Astrocyte of the cerebellum (primary cell): ENCODE measurements around the gene SLC25A19.
"Not testable (repeated sequence)": the region's sequence is repeated elsewhere in the genome, so short reads cannot be mapped to it uniquely, and the experiment has no call there.

Experiments used
- DNase-seq: peaks from one replicate; pipeline ENCODE4 v3.0.0-alpha.2; 2011; ENCODE audit warnings: low read depth
- H3K4me3 ChIP-seq: 2 replicates; pipeline ENCODE4 v1.5.1; 2011; ENCODE audit warnings: mild to moderate bottlenecking, low read depth, low read length, moderate library complexity
- CTCF ChIP-seq: IDR thresholded peaks from 2 replicates; pipeline ENCODE4 v1.5.1; 2012; ENCODE audit warnings: low read length, low read depth, moderate library complexity, mild to moderate bottlenecking; ENCODE audit errors: missing control alignments
- in situ Hi-C: cut with HindIII; loops from 2 replicates; pipeline ENCODE4 v1.10.0; 2017; ENCODE audit warnings: low sequenced_read_pairs

Gene SLC25A19

DNA sequence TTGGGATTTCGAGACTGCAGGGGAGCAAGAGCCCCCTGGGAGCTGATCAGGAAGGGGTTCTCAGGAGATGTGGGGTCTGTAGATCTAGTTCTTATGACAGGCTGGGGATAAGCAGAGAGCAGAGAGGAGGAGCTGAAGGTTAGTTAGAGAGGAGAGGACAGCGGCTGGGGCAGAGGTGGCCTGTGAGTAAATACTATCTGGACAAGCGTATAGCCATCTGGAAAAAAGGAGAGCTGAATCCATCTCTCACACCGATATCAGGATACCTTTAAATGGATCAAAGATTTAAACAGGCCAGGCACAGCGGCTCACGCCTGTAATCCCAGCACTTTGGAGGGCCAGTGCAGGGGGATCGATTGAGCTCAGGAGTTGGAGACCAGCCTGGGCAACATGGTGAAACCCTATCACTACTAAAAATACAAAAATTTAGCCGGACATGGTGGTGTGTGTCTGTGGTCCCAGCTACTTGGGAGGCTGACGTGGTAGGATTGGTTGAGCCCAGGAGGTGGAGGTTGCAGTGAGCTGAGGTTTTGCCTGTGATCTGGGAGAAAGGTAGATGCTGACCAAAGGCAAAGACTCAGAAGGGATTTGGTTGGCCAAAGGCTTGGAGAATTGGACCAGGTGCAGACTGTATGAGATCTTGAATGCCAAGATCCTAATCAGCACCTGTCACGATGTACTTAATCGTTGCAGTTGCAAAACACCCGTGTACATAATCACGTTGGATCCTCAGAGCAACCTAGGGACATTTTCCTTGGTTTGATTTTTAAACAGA is 18.9 kb upstream of the SLC25A19 start:
- TF ChIP-seq CTCF: no peak
- in situ Hi-C loops: no loop called here

GRCh38 chr17:75301502-75302206 is 12.4 kb upstream of the SLC25A19 start:
- no peak overlapping the region for H3K4me3 ChIP-seq
- no peak for DNase-seq
- TF ChIP-seq CTCF: no peak
- in situ Hi-C loops: no loop called here

More for the DNA sequence above, 18.9 kb upstream of the SLC25A19 start:
- no peak overlapping the region for H3K4me3 ChIP-seq
- no peak for DNase-seq

GRCh38 chr17:75301049-75301448 is 11.8 kb upstream of the SLC25A19 start:
- in situ Hi-C loops: no loop called here
- TF ChIP-seq CTCF: no peak
- no peak for DNase-seq
- no peak overlapping the region for H3K4me3 ChIP-seq

DNA sequence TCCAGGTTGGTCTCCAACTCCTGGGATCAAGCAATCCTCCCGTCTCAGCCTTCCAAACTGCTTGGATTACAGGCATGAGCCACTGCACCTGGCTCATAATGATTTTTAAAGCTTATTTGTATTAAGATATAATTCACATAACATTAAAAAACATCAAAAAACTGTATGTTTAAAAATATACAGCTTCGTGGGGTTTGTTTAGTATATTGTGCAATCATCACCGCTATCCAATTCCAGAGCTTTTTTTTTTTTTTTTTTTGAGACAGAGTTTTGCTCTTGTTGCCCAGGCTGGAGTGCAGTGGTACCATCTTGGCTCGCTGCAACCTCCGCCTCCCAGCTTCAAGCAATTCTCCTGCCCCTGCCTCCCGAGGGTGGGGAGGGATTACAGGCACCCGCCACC is 11.0 kb upstream of the SLC25A19 start:
- in situ Hi-C loops: no loop called here
- TF ChIP-seq CTCF: no peak
- no peak overlapping the region for H3K4me3 ChIP-seq
- no peak for DNase-seq

- in situ Hi-C loops: no loop called here
- no peak overlapping the region for H3K4me3 ChIP-seq
- no peak for TF ChIP-seq CTCF
- DNase-seq: no peak
Observed at GRCh38 chr17:75295201-75296158, 6.2 kb upstream of the SLC25A19 start.

- DNase-seq, H3K4me3 ChIP-seq, in situ Hi-C loops: not testable (repeated sequence)
Observed at GRCh38 chr17:75292810-75293448, 3.7 kb upstream of the SLC25A19 start.
